Muscle of leg (tissue), 11 donors: ENCODE measurements around the gene INTS1. TPM values are rescaled to one million over a fixed set of nuclear protein-coding genes. Genes with fewer than 3 reads are reported as not detected.

Source experiments
- DNase-seq: peaks from one replicate; pipeline ENCODE4 v3.0.0; 2013
- H3K27ac ChIP-seq: one replicate; pipeline ENCODE4 v1.5.1; 2013; ENCODE audit warnings: mild to moderate bottlenecking, low read length, control low read depth
- H3K27me3 ChIP-seq: one replicate; pipeline ENCODE4 v1.6.1; 2013; ENCODE audit warnings: low read length; ENCODE audit not compliant: control insufficient read depth, insufficient read depth
- H3K36me3 ChIP-seq: one replicate; pipeline ENCODE4 v1.6.1; 2013; ENCODE audit warnings: low read length; ENCODE audit not compliant: control insufficient read depth, insufficient read depth
- H3K4me1 ChIP-seq: one replicate; pipeline ENCODE4 v1.6.1; 2013; ENCODE audit warnings: low read length; ENCODE audit not compliant: control insufficient read depth, insufficient read depth
- H3K4me3 ChIP-seq: one replicate; pipeline ENCODE4 v1.5.1; 2013; ENCODE audit warnings: low read length, control low read depth
- H3K9me3 ChIP-seq: replicated peaks from 2 replicates; pipeline ENCODE4 v1.6.1; 2013; ENCODE audit warnings: low read depth, low read length; ENCODE audit not compliant: control insufficient read depth
- WGBS: methylation state at CpG from one replicate; pipeline ENCODE4 v1.1.5; 2013; ENCODE audit warnings: missing lambda C conversion rate; ENCODE audit not compliant: insufficient coverage; 5-methylcytosine and 5-hydroxymethylcytosine counted together
- polyA plus RNA-seq, 8 donors: library from polyadenylated mRNA; unstranded; fragments of 120-200 nt; gene quantifications; one replicate each; pipeline versions ENCODE4 v1.2.1 to v1.2.3, GENCODE V29; 2013; ENCODE audit warnings: inconsistent platforms in 1 of 8, low replicate concordance in 1 of 8; ENCODE audit not compliant: insufficient read length in 8 of 8, insufficient read depth in 1 of 8
- total RNA-seq: library from RNA; stranded (reverse); fragments of 120-200 nt; gene quantifications from one replicate; pipeline ENCODE4 v1.2.4, GENCODE V29; 2013

The INTS1 gene
- total and polyA plus RNA-seq, 9 donors: 16.7 to 63.4 (median 49.9) TPM

GRCh38 chr7:1433128-1433920, 70.9 kb downstream of the INTS1 start:
- Histone ChIP-seq H3K4me1 (peaks cover 8% of the 10 kb centered on the region), H3K9me3 (no peaks in the 10 kb centered on the region), H3K27me3 (peaks cover 26% of the 10 kb centered on the region), H3K27ac (no peak overlapping the region), H3K4me3 (no peak overlapping the region), H3K36me3 (no peaks in the 10 kb centered on the region)
- DNase-seq: no peak
- WGBS: 77% methylated on average over 13 of the region's 25 CpGs

GRCh38 chr7:1432411-1433082, 71.6 kb downstream of the INTS1 start:
- Histone ChIP-seq H3K36me3 (no peaks in the 10 kb centered on the region), H3K9me3 (no peaks in the 10 kb centered on the region), H3K4me3 (no peak overlapping the region), H3K27ac (no peak overlapping the region), H3K4me1 (peaks cover 8% of the 10 kb centered on the region), H3K27me3 (peaks cover 26% of the 10 kb centered on the region)
- peak; percentile 64 for DNase-seq
- WGBS: 25% methylated on average over 30 of the region's 30 CpGs

- Histone ChIP-seq H3K27me3 (peaks cover 27% of the 10 kb centered on the region), H3K9me3 (no peaks in the 10 kb centered on the region), H3K4me1 (peaks cover 8% of the 10 kb centered on the region), H3K36me3 (no peaks in the 10 kb centered on the region), H3K4me3 (no peak overlapping the region), H3K27ac (no peak overlapping the region)
- WGBS: 39% methylated on average over 18 of the region's 22 CpGs
- no peak for DNase-seq
These were observed 72.4 kb downstream of the INTS1 start for GRCh38 chr7:1431634-1432380.

- 47% methylated on average over 9 of the region's 10 CpGs for WGBS
- no peaks in the 10 kb centered on the region for H3K36me3 ChIP-seq
- no peak overlapping the region for H3K4me3 ChIP-seq
- H3K27me3 ChIP-seq: peaks cover 30% of the 10 kb centered on the region
- H3K4me1 ChIP-seq: peaks cover 8% of the 10 kb centered on the region
- no peak for DNase-seq
- no peaks in the 10 kb centered on the region for H3K9me3 ChIP-seq
- no peak overlapping the region for H3K27ac ChIP-seq
These were observed 73.0 kb downstream of the INTS1 start for GRCh38 chr7:1431226-1431625.

- no peak overlapping the region for H3K4me3 ChIP-seq
- H3K9me3 ChIP-seq: no peaks in the 10 kb centered on the region
- 66% methylated on average over 23 of the region's 32 CpGs for WGBS
- peaks cover 8% of the 10 kb centered on the region for H3K4me1 ChIP-seq
- no peaks in the 10 kb centered on the region for H3K36me3 ChIP-seq
- no peak for DNase-seq
- peaks cover 33% of the 10 kb centered on the region for H3K27me3 ChIP-seq
- no peak overlapping the region for H3K27ac ChIP-seq
These were observed 73.9 kb downstream of the INTS1 start for GRCh38 chr7:1430056-1430845.

- DNase-seq: peak; percentile 39
These were observed 75.2 kb downstream of the INTS1 start for GRCh38 chr7:1428941-1429501.

GRCh38 chr7:1427064-1427657, 77.0 kb downstream of the INTS1 start:
- peaks cover 38% of the 10 kb centered on the region for H3K27me3 ChIP-seq
- WGBS: 78% methylated on average over 7 of the region's 13 CpGs

More at GRCh38 chr7:1428941-1429501, 75.2 kb downstream of the INTS1 start:
- Histone ChIP-seq H3K36me3 (no peaks in the 10 kb centered on the region), H3K27ac (no peak overlapping the region), H3K9me3 (no peaks in the 10 kb centered on the region), H3K27me3 (peaks cover 35% of the 10 kb centered on the region), H3K4me1 (peaks cover 8% of the 10 kb centered on the region), H3K4me3 (no peak overlapping the region)
- WGBS: 36% methylated on average over 8 of the region's 20 CpGs

GRCh38 chr7:1426474-1426873, 77.7 kb downstream of the INTS1 start:
- no peak overlapping the region for H3K4me3 ChIP-seq
- 92% methylated on average over 14 of the region's 15 CpGs for WGBS
- H3K27ac ChIP-seq: no peak overlapping the region
- peaks cover 10% of the 10 kb centered on the region for H3K4me1 ChIP-seq
- no peaks in the 10 kb centered on the region for H3K9me3 ChIP-seq
- H3K27me3 ChIP-seq: peaks cover 36% of the 10 kb centered on the region
- DNase-seq: no peak
- no peaks in the 10 kb centered on the region for H3K36me3 ChIP-seq

More at GRCh38 chr7:1427064-1427657, 77.0 kb downstream of the INTS1 start:
- Histone ChIP-seq H3K4me1 (peaks cover 11% of the 10 kb centered on the region), H3K27ac (no peak overlapping the region), H3K36me3 (no peaks in the 10 kb centered on the region), H3K9me3 (no peaks in the 10 kb centered on the region), H3K4me3 (no peak overlapping the region)
- DNase-seq: no peak
